GM19438 (cell line): Measurements from ENCODE around the gene XPNPEP2.
"Not testable (repeated sequence)": the region's sequence is repeated elsewhere in the genome, so short reads cannot be mapped to it uniquely, and the experiment has no call there.

Experiments
- ATAC-seq: cut with Tn5 transposase; IDR thresholded peaks from one replicate; pipeline ENCODE4 v1.9.1; 2021; ENCODE audit warnings: low read depth; ENCODE audit not compliant: unreplicated experiment

Gene XPNPEP2

GRCh38 chrX:129719931-129720530 is 18.7 kb upstream of the XPNPEP2 start:
- ATAC-seq, result no peak

- ATAC-seq, result no peak
Observed at GRCh38 chrX:129720741-129721140, 18.0 kb upstream of the XPNPEP2 start.

- no peak for ATAC-seq
Observed at GRCh38 chrX:129721414-129721813, 17.4 kb upstream of the XPNPEP2 start.

GRCh38 chrX:129721870-129722269 is 16.9 kb upstream of the XPNPEP2 start:
- no peak for ATAC-seq

- no peak for ATAC-seq
Observed at GRCh38 chrX:129723511-129723910, 15.3 kb upstream of the XPNPEP2 start.

GRCh38 chrX:129724754-129725153 is 14.0 kb upstream of the XPNPEP2 start:
- no peak for ATAC-seq

GRCh38 chrX:129726307-129727111 is 12.3 kb upstream of the XPNPEP2 start:
- ATAC-seq, result no peak

GRCh38 chrX:129728061-129728460 is 10.7 kb upstream of the XPNPEP2 start:
- ATAC-seq, result no peak

- ATAC-seq, result no peak
Observed at GRCh38 chrX:129731228-129731627, 7.6 kb upstream of the XPNPEP2 start.

GRCh38 chrX:129732857-129733256 is 5.9 kb upstream of the XPNPEP2 start:
- ATAC-seq, result no peak

- no peak for ATAC-seq
Observed at GRCh38 chrX:129733335-129733734, 5.4 kb upstream of the XPNPEP2 start.

- no peak for ATAC-seq
Observed at GRCh38 chrX:129736491-129736890, 2.3 kb upstream of the XPNPEP2 start.

GRCh38 chrX:129737916-129738315 is 863 bp upstream of the XPNPEP2 start:
- ATAC-seq, result no peak

GRCh38 chrX:129739578-129739977 is 799 bp downstream of the XPNPEP2 start:
- no peak for ATAC-seq

GRCh38 chrX:129741880-129742758 is 3.3 kb downstream of the XPNPEP2 start:
- no peak for ATAC-seq

GRCh38 chrX:129742759-129743152 is 4.0 kb downstream of the XPNPEP2 start:
- ATAC-seq, result not testable (repeated sequence)

GRCh38 chrX:129743821-129744220 is 5.0 kb downstream of the XPNPEP2 start:
- ATAC-seq, result no peak

GRCh38 chrX:129744861-129745321 is 6.1 kb downstream of the XPNPEP2 start:
- ATAC-seq, result no peak

GRCh38 chrX:129746557-129747470 is 8.0 kb downstream of the XPNPEP2 start:
- ATAC-seq, result no peak

- ATAC-seq, result no peak
Observed at GRCh38 chrX:129747533-129747932, 8.8 kb downstream of the XPNPEP2 start.
